ENCODE measurements around the gene TRIM5. TPM values are rescaled to one million over a fixed set of nuclear protein-coding genes. Genes with fewer than 3 reads are reported as not detected.

TRIM5 gene
- total RNA-seq, 1 experiment from 2014 or later = 21.9 TPM

- H3K9me3 ChIP-seq = no peaks in the 10 kb centered on the region
- POLR2A ChIA-PET = interaction anchor here (0.5 to 1.0 kb wide), 2 partner anchors 63 to 769 kb away, joined by 3 to 6 read pairs; partner anchors contain the start of genes SMPD1 and TRIM5
- Mint-ChIP-seq H3K36me3 (ENCODE audit: insufficient read depth, unreplicated experiment) (peaks cover 7% of the 10 kb centered on the region), H3K27ac (ENCODE audit: unreplicated experiment) (peak overlapping the region; percentile 97), H3K4me3 (ENCODE audit: unreplicated experiment) (peak overlapping the region; percentile 70), H3K4me1 (ENCODE audit: low read depth, unreplicated experiment) (peaks cover 45% of the 10 kb centered on the region), H3K27me3 (ENCODE audit: insufficient read depth, unreplicated experiment) (no peaks in the 10 kb centered on the region), H3K9me3 (ENCODE audit: unreplicated experiment) (no peaks in the 10 kb centered on the region)
- no TSS peak for BruUV-seq (replicated peaks)
- CTCF ChIA-PET = interaction anchor here (1.1 to 2.3 kb wide), 2 partner anchors 21 to 63 kb away, joined by 5 to 12 read pairs; partner anchors contain the start of gene TRIM5
- intact Hi-C loops (cut with micrococcal nuclease; ENCODE audit: unreplicated experiment) = loop anchor here (2.0 kb wide), 1 partner anchor 21 kb away; no protein-coding TSS in a partner anchor
- H3K4me3 ChIP-seq (ENCODE audit: low read depth, low read length) = no peak overlapping the region
- no peaks in the 10 kb centered on the region for H3K27me3 ChIP-seq (replicated peaks; ENCODE audit: control insufficient read depth, insufficient read depth, low read length)
- DNase-seq = no peak
- TF ChIP-seq, protein P1, sequence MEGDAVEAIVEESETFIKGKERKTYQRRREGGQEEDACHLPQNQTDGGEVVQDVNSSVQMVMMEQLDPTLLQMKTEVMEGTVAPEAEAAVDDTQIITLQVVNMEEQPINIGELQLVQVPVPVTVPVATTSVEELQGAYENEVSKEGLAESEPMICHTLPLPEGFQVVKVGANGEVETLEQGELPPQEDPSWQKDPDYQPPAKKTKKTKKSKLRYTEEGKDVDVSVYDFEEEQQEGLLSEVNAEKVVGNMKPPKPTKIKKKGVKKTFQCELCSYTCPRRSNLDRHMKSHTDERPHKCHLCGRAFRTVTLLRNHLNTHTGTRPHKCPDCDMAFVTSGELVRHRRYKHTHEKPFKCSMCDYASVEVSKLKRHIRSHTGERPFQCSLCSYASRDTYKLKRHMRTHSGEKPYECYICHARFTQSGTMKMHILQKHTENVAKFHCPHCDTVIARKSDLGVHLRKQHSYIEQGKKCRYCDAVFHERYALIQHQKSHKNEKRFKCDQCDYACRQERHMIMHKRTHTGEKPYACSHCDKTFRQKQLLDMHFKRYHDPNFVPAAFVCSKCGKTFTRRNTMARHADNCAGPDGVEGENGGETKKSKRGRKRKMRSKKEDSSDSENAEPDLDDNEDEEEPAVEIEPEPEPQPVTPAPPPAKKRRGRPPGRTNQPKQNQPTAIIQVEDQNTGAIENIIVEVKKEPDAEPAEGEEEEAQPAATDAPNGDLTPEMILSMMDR (IDR thresholded peaks at IDR 0.05; ENCODE audit: insufficient read depth in 1 of 2, low read depth in 1 of 2, low read length in 1 of 2, severe bottlenecking in 1 of 2, unreplicated experiment in 1 of 2) = no peak
- no peaks in the 10 kb centered on the region for H3K36me3 ChIP-seq (ENCODE audit: control insufficient read depth, insufficient read depth, low read length)
- peaks cover 70% of the 10 kb centered on the region for H3K4me1 ChIP-seq
These were observed 63.3 kb downstream of the TRIM5 start for GRCh38 chr11:5621580-5621979.

DNA sequence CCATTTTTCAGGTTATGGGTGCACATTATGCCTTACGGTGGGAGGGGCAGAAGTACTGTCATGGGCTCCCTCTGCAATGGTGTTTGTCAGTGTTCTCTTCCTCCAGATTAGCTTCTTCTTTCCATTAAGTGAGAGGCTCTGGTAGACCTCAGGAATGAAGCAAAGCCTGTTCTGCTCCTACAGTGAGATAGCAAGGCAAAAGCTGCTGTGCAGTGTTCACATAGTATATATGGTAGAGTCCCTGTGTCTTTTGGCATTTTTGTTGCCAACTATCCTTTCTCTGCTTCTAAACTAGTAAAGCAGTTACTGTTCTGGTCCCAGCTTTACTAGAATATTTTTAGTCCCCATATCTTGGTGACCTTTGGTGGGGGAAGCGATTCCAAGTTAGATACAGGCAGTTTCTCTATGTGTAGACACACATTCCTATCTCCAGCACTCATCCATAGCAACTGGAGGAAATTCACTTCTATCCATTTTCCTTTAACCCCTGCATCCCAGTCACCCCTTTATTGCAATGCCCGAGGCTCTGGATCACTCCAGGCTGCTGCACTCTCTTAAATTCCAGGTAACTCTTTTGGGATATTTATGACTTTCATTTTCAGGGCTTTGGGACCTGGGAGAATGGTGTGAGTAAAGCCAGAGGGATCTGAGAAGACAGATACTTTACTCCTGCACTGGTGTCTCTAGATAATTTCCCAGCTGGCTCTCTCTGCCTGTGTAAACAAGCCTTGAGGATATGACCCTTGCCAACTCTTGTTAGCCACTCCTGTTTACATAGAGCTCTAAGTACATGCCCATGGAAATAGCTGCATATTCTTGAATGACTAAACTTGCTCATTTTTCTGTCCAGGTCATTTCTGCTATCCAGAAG, 64.0 kb downstream of the TRIM5 start:
- no peaks in the 10 kb centered on the region for H3K27me3 Mint-ChIP-seq (ENCODE audit: insufficient read depth, unreplicated experiment)
- H3K4me3 Mint-ChIP-seq (ENCODE audit: unreplicated experiment) = peak overlapping the region; percentile 70
- BruUV-seq (replicated peaks) = TSS peak; percentile 43
- H3K27ac Mint-ChIP-seq (ENCODE audit: unreplicated experiment) = peak overlapping the region; percentile 97
- H3K36me3 Mint-ChIP-seq (ENCODE audit: insufficient read depth, unreplicated experiment) = peaks cover 7% of the 10 kb centered on the region
- H3K9me3 Mint-ChIP-seq (ENCODE audit: unreplicated experiment) = no peaks in the 10 kb centered on the region
- Histone ChIP-seq H3K9me3 (no peaks in the 10 kb centered on the region), H3K4me3 (ENCODE audit: low read depth, low read length) (no peak overlapping the region), H3K27me3 (replicated peaks; ENCODE audit: control insufficient read depth, insufficient read depth, low read length) (no peaks in the 10 kb centered on the region), H3K36me3 (ENCODE audit: control insufficient read depth, insufficient read depth, low read length) (no peaks in the 10 kb centered on the region), H3K4me1 (peaks cover 66% of the 10 kb centered on the region)
- TF ChIP-seq, protein P1 (IDR thresholded peaks at IDR 0.05; ENCODE audit: insufficient read depth in 1 of 2, low read depth in 1 of 2, low read length in 1 of 2, severe bottlenecking in 1 of 2, unreplicated experiment in 1 of 2) = no peak
- intact Hi-C loops (cut with micrococcal nuclease; ENCODE audit: unreplicated experiment) = loop anchor here (1.0 to 2.0 kb wide), 2 partner anchors 20 to 64 kb away; partner anchors contain the start of gene TRIM5
- peak; percentile 72 to 78 for DNase-seq
- CTCF ChIA-PET = interaction anchor here (1.1 to 2.3 kb wide), 2 partner anchors 21 to 64 kb away, joined by 5 to 12 read pairs; partner anchors contain the start of gene TRIM5
- POLR2A ChIA-PET = interaction anchor here (0.6 to 1.0 kb wide), 3 partner anchors 24 to 64 kb away, joined by 3 to 6 read pairs (median 4); partner anchors contain the start of gene TRIM5
- peaks cover 41% of the 10 kb centered on the region for H3K4me1 Mint-ChIP-seq (ENCODE audit: low read depth, unreplicated experiment)

DNA sequence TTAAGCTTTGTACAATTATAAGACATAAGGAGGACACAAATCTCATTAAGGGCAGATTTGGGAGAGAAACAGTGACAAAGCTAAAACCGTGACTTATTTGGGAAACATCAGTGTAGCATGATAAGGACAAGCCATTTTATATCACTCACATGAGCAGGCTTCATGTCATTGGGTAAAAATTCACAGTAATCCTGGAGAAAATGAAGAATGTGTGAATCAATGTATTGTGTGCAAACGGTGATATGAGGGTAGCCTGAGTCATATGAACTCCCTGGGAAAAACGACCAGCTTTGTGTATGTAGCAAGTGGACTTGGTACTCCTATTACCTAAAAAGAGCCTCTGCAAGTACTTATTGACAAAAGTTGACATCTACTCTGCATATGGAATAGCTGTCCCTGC, 66.1 kb downstream of the TRIM5 start:
- H3K36me3 ChIP-seq (ENCODE audit: control insufficient read depth, insufficient read depth, low read length) = no peaks in the 10 kb centered on the region
- intact Hi-C loops (cut with micrococcal nuclease; ENCODE audit: unreplicated experiment) = no loop called here
- BruUV-seq (replicated peaks) = no TSS peak
- H3K27me3 ChIP-seq (replicated peaks; ENCODE audit: control insufficient read depth, insufficient read depth, low read length) = no peaks in the 10 kb centered on the region
- ChIA-PET POLR2A (no interaction called here), CTCF (no interaction called here)
- no peaks in the 10 kb centered on the region for H3K9me3 Mint-ChIP-seq (ENCODE audit: unreplicated experiment)
- no peaks in the 10 kb centered on the region for H3K27me3 Mint-ChIP-seq (ENCODE audit: insufficient read depth, unreplicated experiment)
- DNase-seq = no peak
- H3K4me1 Mint-ChIP-seq (ENCODE audit: low read depth, unreplicated experiment) = peaks cover 34% of the 10 kb centered on the region
- no peak overlapping the region for H3K27ac Mint-ChIP-seq (ENCODE audit: unreplicated experiment)
- H3K4me1 ChIP-seq = peaks cover 52% of the 10 kb centered on the region
- H3K4me3 ChIP-seq (ENCODE audit: low read depth, low read length) = no peak overlapping the region
- TF ChIP-seq, protein P1 (IDR thresholded peaks at IDR 0.05; ENCODE audit: insufficient read depth in 1 of 2, low read depth in 1 of 2, low read length in 1 of 2, severe bottlenecking in 1 of 2, unreplicated experiment in 1 of 2) = no peak
- no peak overlapping the region for H3K4me3 Mint-ChIP-seq (ENCODE audit: unreplicated experiment)
- H3K9me3 ChIP-seq = no peaks in the 10 kb centered on the region
- H3K36me3 Mint-ChIP-seq (ENCODE audit: insufficient read depth, unreplicated experiment) = peaks cover 7% of the 10 kb centered on the region

Other genes with a start within 250 kb of the TRIM5 start
- gene OR51I1, start 243.6 kb downstream of the TRIM5 start, total RNA-seq (2022) = not detected in 2 replicates
- not detected in 2 replicates for gene OR51I2, start 235.8 kb downstream of the TRIM5 start, total RNA-seq (2022)
- not detected in 2 replicates for gene OR52D1, start 196.4 kb downstream of the TRIM5 start, total RNA-seq (2022)
- not detected in 2 replicates for gene UBQLN3, start 175.1 kb downstream of the TRIM5 start, total RNA-seq (2022)
- not detected in 2 replicates for gene UBQLNL, start 168.4 kb downstream of the TRIM5 start, total RNA-seq (2022)
- not detected in 2 replicates for gene OR52H1, start 136.5 kb downstream of the TRIM5 start, total RNA-seq (2022)
- not detected in 2 replicates for gene OR52B6, start 104.2 kb downstream of the TRIM5 start, total RNA-seq (2022)
- 0.43 and 0.53 TPM in 2 replicates for gene TRIM6, start 88.4 kb downstream of the TRIM5 start, total RNA-seq (2022)
- gene TRIM34, start 60.1 kb downstream of the TRIM5 start, total RNA-seq (2022) = 4.3 and 4.7 TPM in 2 replicates
- gene TRIM22, start 4.7 kb upstream of the TRIM5 start, total RNA-seq (2022) = 0.58 TPM in 1 of 2 replicates, not detected in the other
- not detected in 2 replicates for gene OR56B1, start 51.4 kb upstream of the TRIM5 start, total RNA-seq (2022)
- gene OR52N4, start 69.2 kb upstream of the TRIM5 start, total RNA-seq (2022) = not detected in 2 replicates
- gene OR52N5, start 98.3 kb upstream of the TRIM5 start, total RNA-seq (2022) = not detected in 2 replicates
- gene OR52N1, start 106.2 kb upstream of the TRIM5 start, total RNA-seq (2022) = not detected in 2 replicates
- gene OR52N2, start 123.8 kb upstream of the TRIM5 start, total RNA-seq (2022) = not detected in 2 replicates
- not detected in 2 replicates for gene OR52E6, start 156.8 kb upstream of the TRIM5 start, total RNA-seq (2022)
- gene OR52E8, start 172.6 kb upstream of the TRIM5 start, total RNA-seq (2022) = not detected in 2 replicates
- not detected in 2 replicates for gene OR52E4, start 195.6 kb upstream of the TRIM5 start, total RNA-seq (2022)
- not detected in 2 replicates for gene OR52E5, start 208.1 kb upstream of the TRIM5 start, total RNA-seq (2022)